DMS53 (cell line): ENCODE measurements around the gene TRUB1.
"Not testable (repeated sequence)": the region's sequence is repeated elsewhere in the genome, so short reads cannot be mapped to it uniquely, and the experiment has no call there.

Source experiments
- DNase-seq: peaks from one replicate; lab custom pipeline; 2025; lab: John Stamatoyannopoulos, UW

TRUB1 gene

DNA sequence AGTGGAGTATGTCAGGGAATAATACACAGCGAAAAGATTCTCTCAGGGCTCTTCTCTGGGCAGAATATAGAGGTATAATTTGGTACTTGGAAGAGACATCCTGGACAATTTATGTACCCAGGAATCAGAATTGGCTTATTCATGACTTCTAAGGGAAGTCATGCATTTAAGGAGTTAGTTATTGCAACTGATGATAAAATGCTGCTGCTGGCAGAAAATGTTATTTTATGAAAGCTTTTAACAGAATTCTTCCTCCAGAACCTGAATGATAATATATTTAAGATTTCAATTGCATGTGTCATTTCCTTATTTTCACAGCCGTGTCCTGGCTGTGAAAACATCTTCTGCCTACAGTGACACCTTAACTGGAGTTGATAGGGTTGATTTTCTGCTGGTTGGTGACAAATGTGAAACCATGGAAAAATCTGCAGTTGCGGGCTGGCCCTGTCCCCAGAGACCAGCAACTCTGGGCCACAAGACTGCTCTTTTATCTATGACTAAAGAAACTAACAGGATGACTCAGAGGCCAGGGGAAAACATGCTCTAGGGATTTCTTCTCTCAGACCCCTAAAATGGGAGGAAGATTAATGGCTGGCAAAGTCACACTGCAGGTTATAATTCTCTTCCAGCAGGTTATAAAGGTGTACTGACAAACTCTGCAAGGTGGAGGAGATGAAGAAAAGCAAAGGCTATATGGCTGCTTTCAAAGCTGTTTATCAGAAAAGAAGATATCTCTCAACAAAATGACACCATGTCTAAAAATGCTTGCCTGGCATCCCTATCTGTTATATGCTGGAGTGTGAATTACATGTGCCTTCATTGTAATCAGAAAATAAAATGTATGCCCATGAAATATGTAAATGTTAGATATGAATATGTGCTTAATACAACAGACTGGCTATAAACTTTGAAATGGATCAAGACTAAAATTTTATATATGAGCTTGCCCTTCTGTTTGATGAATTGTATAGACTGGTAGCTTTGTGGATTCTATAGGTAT is 12.1 kb upstream of the TRUB1 start:
- no peak for DNase-seq

DNA sequence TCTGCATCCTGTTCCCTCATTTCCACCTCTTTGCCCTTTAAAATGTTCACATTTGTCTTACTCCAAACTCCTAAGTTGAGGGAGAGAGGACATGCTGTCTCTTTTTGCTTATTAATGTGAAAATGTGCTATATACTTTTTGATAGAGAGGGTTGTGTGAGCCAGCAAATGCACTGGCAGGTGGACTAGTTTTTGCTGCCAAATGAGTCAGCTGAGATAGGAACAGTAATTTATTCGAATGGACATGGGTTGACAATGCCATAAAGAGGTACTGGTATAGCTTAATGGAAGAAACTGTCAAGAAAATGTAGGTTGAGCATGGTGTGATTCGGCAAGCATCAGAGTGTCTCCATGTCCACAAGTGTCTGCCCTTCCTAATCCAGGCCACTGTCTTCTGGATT is 9.2 kb upstream of the TRUB1 start:
- DNase-seq = no peak

DNA sequence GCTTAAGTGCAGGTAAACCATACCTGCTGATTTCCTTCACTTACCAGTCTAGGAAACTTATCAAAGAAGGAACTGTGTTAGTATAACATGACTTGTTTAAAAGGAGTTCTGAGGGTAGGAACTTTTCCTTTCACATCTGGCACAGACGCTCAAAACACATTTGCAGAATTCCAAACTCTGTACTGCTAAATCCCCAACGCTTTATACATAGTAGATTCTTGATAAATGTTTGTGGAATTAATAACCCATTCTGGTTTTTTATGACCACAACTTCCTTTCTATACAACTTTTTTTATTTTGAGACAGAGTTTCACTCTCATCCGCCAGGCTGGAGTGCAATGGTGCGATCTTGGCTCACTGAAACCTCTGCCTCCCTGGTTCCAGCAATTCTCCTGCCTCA is 7.7 kb upstream of the TRUB1 start:
- no peak for DNase-seq

DNA sequence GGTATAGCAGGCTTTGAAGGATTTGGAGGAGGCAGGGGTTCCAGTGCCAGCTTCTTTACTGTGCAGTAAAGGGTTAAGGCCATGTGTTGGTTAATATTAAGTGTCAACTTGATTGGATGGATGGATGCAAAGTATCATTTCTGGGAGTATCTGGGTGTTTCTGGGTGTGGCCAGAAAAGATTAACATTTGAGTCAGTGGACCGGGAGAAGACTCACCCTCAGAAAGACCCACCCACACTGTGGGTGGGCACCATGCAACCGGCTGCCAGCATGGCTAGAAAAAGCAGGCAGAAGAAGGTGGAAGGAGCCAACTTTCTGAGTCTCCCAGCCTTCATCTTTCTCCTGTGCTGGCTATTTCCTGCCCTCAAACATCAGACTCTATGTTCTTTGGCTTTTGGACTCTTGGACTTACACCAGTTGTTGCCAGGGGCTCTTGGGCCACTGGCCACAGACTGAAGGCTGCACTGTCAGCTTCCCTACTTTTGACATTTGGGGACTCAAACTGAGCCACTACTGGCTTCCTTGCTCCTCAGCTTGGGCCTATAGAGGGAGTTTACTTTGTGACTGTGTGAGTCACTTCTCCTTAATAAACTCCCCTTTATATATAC is 6.8 kb upstream of the TRUB1 start:
- no peak for DNase-seq

DNA sequence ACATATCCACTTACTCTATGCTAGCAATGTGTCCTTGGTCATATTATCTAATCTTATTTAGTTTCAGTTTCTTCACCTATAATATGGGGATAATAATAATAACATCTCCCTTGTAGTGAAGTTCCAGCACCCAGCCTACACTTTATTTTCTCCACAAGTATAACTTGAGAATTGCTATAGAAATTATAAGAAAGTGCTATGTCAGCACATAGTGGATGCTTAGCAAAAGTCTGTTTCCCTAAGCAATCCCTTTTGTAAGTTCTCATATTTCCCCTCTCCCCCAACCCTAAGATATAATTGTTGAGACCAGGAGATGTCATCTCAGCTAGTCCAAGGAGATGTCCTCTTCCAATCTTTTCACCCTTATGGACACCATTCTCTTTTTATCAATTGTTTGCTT is 5.8 kb upstream of the TRUB1 start:
- DNase-seq = no peak

DNA sequence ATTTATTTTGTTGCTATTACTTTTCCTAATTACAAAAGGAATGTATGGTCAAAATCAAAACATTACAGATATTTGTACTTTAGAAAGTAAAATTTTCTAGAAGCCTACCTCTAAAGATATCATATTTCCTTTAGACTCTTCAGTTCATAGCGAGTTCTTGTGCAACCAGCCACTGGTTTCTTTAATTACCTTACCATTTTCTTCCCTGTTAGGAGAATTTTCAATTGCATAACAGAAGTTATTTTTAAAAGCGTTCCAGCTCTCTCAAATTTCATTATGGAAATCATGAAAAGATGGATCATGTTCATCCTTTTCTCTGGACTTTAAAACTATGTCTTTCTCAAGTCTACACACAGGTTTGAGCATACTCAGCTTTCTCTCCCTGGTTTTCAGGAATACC is 5.0 kb upstream of the TRUB1 start:
- no peak for DNase-seq

DNA sequence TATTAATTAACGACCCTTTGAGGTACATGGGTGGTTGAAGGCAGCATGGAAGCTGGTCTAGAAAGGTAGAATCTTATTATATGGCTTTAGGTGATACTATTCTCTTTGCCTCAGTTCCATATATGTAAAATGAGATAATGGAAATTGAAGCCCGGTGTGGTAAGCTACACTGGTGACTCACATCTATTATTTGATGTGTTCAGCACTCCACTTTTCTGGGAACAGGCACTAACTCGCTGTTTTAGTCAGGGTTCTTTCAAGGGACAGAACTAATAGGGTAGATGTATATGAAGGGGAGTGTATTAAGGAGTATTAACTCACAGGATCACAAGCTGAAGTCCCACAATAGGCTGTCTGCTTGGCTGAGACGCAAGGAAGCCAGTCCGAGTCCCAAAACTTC is 4.4 kb upstream of the TRUB1 start:
- no peak for DNase-seq

DNA sequence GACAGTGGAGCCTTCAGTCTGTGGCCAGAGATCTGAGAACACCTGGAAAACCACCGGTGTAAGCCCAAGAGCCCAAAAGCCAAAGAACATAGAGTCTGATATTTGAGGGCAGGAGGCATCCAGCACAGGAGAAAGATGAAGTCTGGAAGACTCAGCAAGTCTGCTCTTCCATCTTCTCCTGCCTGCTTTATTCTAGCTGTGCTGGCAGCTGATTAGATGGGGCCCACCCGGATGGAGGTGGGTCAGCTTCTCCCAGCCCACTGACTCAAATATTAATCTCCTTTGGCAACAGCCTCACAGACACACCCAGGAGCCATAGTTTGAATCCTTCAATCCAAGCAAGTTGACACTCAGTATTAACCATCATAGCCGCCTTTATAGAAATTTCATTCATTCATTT is 4.0 kb upstream of the TRUB1 start:
- DNase-seq = not testable (repeated sequence)

DNA sequence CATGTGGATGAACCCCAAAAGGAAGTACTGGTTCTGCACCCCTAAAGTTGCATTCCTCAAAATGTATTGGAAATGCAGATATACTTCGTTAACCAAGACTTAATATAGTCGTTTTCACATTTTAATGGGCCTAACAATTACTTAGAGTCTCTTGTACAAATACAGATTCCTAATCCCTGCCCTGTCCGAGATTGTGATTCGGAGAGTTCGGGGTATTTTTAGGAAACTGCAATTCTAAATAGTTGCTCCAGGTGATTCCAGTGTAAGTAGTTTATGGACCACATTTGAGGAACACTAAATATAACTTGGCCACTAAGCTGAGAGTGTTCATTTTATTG is 830 bp downstream of the TRUB1 start:
- DNase-seq = no peak

DNA sequence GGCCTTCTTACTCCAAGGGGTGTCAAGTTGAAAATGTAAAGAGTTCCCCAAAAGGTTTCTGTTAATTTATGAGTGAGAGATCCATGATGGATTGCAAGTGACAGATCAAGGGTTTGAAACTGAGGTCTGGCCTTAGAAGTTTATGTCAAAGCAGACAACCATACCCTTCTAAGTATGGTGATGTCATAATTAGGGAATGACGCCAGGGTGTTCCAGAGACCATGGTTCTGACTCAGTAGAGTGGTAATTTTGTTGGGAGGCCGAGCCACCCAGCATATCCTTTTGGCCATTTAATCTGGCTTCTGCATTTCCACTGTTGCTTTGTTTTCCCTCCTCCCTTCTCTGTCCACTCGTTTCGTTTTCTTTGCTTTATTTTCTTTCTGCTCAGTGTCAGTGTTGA is 2.7 kb downstream of the TRUB1 start:
- no peak for DNase-seq

DNA sequence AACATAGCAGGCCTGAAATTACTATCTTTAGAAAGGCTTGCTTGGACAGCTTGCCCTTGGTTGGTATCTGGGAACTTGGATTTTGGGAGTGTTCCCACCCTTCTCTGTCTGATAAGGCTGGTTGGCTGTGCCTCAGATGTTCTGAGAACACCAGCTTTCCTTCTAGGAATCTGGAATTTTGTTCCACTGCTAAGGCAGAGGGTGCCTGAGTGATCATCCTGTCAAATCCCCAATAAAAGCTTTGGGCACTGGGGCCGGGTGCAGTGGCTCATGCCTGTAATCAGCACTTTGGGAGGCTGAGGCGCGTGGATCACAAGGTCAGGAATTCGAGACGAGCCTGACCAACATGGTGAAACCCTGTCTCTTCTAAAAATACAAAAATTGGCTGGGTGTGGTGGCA is 5.0 kb downstream of the TRUB1 start:
- DNase-seq = no peak

DNA sequence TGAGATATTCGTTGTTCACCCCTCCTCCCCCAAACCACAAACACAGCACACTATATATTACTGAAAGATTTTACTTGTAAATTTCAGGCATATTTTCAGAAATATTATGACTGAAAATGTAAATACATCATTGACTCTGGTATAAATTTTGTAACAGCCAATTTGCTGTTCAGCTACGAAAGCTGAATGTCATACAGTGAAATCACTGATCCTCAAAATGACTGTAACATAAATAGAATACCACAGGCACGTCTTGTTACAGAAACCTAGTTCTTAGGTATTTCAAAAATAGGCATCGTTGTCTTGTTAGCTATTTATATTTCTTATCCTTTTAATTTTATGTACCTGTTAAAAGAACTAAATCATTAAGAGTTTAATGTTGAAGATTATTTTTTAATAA is 15.1 kb downstream of the TRUB1 start:
- no peak for DNase-seq

DNA sequence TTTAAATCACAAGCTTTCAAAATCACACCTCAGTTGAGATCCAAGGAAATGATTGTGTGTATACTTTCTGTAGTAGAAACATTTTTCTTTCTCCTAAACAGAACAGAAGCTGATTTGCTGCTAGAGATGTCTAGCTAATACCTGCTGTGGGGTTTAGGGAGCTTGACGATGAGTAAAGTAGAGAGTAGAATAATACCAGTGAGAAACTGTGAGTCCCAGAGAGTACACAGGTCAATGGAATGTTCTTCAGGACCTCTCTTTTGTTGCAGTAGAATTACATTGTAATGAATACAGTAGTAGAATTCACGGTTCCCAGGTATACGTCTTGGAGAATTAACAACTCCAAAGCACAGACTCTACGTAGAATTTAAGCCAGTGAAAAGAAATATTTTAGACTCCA is 18.0 kb downstream of the TRUB1 start:
- no peak for DNase-seq

DNA sequence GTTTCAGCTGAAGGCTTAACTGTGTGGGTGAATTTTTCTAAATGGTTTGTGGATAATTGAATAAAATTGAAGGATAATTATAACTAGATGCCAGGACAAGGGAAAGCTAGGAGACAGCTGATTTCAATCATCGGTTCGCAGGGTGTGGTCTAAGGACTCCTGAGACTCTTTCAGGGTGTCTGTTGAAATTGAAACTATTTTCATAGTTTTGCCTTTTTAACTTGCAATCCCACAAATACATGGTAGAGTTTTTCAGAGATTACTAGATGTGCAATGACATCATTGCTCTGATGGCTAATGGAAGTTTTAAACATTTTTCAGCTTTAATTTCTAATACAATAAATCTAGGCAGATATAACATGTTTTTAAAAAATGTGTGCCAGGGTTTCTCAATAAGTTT is 18.5 kb downstream of the TRUB1 start:
- DNase-seq = no peak

DNA sequence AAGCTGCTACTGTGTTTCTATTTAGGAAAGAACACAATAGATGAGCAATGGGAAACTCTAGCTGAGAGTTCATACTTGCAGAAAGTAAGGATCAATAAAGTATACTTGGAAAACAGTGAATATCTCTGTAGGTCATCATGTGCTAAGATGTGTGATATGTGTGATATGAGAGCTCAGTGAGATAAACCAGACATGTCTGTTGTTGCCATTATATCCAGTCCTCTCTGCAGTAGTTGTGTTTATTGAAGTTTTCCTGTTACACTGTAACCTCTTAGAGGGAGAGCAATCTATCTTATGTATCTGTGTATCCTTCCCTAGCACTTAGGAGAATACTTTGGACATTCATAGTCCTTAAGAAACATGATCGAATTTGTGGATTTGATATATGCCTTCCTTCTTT is 19.1 kb downstream of the TRUB1 start:
- no peak for DNase-seq

DNA sequence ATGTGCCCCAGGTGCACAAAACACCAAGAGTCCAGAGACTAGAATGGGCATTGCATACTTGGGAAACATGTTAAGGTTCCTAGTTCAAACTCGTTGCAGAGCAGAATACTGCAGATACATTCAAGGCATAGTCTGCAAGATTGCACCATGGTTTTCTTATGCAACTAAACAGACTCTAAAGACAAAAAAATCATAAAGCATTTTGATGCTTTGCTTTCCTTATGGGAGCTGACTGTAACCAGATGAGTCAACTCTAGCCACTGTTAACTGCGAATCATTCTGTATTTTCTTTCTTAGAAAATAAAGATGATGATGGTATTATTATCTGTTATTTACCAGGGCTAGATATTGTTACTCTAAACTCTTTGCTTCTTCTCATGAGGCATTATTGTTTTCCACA is 19.7 kb downstream of the TRUB1 start:
- no peak for DNase-seq

DNA sequence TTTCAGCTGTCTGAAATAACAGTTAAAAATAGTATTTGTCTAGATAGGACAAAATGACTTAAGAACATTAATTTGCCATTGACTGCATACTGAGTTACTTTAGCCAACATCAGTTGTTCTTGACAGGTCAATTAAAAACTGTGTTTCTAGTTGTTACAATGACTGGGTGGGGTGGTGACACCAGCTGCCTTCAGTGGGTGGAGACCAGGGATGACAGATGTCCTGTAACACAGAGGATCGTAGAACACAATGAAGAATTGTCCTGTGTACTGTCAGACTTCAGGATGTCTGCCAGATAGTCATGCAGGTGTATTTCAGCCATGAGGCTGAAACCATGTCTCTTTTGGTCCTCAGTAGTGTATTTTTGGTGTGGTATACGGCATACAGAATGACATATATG is 24.4 kb downstream of the TRUB1 start:
- DNase-seq = peak; percentile 8

DNA sequence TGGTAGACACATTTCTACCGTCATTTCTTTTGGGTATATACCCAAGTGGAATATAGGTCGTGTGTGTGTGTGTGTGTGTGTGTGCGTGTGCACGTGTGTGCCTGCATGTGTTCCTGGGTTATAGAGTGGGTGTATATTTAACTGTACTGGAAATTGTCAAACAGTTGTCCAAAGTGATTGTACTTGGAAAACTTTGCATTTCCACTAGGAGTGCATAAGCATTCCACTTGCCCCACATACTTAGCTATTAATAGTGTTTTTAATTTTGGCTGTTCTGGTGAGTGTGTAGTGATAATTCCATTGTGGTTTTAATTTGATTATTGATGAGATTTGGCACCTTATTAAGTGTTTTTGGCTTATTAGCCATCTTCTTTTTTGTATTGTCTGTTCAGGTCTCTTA is 25.9 kb downstream of the TRUB1 start:
- no peak for DNase-seq

DNA sequence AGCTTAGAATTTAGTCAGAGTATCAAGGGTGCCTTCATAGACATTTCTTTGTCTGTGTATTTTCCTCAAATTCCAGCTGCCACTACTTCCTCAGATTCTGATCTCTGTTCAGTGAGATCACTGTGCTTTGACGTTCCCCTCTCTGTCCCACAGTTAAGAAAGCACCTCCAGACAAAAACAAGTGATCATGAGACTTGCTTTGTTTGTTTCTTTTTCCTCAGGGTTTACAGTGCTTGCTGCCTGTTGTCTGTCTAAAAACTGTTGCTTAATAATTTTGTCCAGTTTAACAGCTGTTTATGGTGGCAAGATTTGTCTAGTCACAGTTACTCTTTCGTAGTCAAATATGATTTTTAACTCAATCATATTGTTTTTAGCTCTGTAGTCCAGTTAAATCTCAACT is 29.1 kb downstream of the TRUB1 start:
- no peak for DNase-seq

DNA sequence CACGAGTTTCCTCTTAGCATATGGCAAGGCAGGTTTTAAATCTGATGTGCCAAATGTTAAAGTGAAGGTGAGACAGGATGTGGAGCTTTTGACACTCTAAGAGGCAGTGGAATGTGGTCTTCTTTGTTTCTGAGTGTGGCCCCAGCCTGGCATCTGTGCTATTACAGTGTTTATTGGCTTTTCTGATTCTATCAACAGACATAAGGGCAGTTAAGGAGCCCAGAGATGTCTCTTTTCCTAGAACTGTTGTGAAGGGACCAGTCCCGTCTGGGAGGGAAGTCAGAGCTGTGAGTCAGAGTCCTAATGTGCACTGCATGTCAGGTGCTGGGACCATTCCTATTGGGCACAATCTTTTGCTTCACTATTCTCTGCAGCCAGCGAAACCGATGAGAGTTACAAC is 32.5 kb downstream of the TRUB1 start:
- DNase-seq = no peak

DNA sequence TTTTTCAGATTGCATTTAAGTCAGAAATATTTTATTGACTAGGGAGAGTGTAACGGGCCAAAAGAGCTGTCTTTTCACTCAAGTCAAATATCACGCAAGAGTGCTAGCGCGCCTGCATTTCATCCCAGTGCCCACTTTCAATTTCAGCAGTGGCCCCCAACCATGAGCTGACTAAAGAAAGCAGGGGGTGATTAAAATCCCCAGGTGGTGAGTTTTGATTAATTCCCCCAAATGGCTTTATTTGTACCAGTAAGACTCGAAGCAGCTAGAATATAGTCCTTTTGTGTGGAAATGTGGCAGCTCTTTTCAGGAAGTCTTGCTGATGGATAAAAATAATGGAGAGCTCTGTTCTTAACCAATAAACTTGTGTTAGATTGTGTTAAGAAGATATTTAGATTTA is 35.3 kb downstream of the TRUB1 start:
- no peak for DNase-seq

DNA sequence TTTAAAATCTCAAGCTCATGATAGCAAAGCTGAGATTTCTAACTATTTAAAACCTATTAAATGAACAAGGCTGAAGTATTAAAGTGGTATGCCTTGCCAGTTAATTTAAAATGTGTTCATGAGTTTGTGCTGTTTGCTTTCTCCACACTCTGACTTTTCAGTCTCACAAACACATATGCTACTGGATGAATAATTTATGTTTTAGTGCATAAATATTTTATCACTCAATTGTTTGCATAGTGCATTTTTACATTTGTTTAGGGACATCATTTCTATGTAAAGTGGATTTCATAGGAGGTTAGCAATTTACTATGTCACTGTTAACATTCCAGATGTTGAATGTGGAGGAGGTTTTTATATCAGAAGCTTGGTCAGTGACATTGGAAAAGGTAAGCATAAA is 36.0 kb downstream of the TRUB1 start:
- DNase-seq = no peak

DNA sequence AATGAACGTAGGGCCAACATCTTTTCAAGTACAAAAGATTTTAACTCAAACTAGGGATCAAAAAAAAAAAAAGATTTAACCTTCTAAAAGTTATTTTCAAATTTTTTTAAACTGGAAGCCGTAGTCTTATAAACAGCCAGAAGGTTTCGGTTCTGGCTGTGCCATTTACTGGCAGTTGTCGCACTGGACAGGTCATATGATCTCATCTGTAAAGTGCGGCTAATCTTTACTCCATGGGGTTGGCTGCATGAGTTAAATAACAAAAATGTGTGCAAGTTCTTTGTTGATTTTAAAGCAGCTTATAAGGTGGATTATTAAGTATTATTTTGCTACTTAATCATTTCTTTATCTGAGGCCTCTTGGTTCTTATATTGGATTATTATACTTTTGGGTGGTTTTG is 36.6 kb downstream of the TRUB1 start:
- DNase-seq = no peak

DNA sequence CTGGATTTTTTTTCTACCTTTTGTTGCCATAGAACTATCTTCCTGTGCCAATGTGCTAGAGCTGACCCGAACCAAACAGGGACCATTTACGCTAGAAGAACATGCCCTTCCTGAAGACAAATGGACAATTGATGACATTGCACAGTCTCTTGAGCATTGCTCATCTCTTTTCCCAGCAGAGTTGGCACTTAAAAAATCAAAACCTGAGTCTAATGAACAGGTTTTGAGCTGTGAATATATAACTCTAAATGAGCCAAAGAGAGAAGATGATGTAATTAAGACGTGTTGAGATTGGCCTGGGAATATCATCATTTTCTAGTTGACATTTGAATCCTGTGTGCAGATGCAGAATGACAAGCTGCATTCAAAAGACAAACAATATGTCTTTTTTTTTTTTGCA is 37.1 kb downstream of the TRUB1 start:
- no peak for DNase-seq
